HL-60 (cell line): Measurements from ENCODE around the gene FAF1.

ENCODE experiments used
- DNase-seq, 2 experiments: peaks; one replicate each; pipeline ENCODE4 v3.0.0-alpha.2; 2010 to 2020; ENCODE audit warnings: low read depth in 1 of 2, low spot score in 1 of 2
- H3K27ac ChIP-seq: fragments of 250-450 bp; sonication (Bioruptor Pico); replicated peaks from 2 replicates; pipeline ENCODE4 v1.5.1; 2020; ENCODE audit warnings: mild to moderate bottlenecking, moderate library complexity
- H3K27me3 ChIP-seq: fragments of 250-450 bp; sonication (Bioruptor Pico); 2 replicates; pipeline ENCODE4 v1.5.1; 2021; ENCODE audit warnings: mild to moderate bottlenecking, moderate library complexity; ENCODE audit not compliant: insufficient read depth, poor library complexity, severe bottlenecking
- H3K4me3 ChIP-seq: replicated peaks from 2 replicates; pipeline ENCODE4 v1.5.1; 2011; ENCODE audit warnings: mild to moderate bottlenecking, control low read depth, low read length; ENCODE audit not compliant: insufficient read depth
- GABPA ChIP-seq: IDR thresholded peaks from 2 replicates; pipeline ENCODE4 v1.6.1; 2012; ENCODE audit warnings: low read depth
- POLR2AphosphoS5 ChIP-seq: IDR thresholded peaks from 2 replicates; pipeline ENCODE4 v1.6.1; 2012; ENCODE audit warnings: low read depth
- SPI1 ChIP-seq: IDR thresholded peaks from 2 replicates; pipeline ENCODE4 v1.6.1; 2012; ENCODE audit warnings: low read depth, mild to moderate bottlenecking, borderline replicate concordance
- TF ChIP-seq, protein P1 (sequence below): IDR thresholded peaks from one replicate; pipeline ENCODE4 v1.5.1; 2011; ENCODE audit warnings: low read length, control low read depth, inconsistent platforms; ENCODE audit not compliant: insufficient read depth
- TF ChIP-seq, protein P2 (sequence below): IDR thresholded peaks from 2 replicates; pipeline ENCODE4 v1.6.1; 2012; ENCODE audit warnings: low read depth; ENCODE audit not compliant: insufficient replicate concordance

FAF1 gene

DNA sequence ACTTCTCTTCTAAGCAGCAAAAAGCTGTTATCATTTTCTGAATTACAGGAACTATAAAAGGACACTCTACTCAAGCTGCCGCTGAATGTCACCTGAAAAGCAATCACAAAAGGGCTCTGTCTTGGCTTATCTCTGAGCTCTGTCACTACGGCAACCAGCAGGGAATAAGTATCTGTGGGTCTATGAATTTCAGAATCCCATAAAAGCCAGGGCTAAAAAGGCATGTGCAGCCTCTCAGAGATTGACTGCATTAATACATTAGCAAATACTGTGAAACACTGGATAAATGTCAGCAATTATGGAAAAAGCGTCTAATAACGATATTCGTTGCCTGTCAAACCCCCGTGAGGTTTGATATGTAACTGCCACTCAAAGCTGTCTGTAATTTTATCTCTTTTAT is 326.6 kb downstream of the FAF1 start:
- H3K4me3 ChIP-seq = no peak overlapping the region
- DNase-seq = no peak
- no peak overlapping the region for H3K27ac ChIP-seq
- TF ChIP-seq, protein P1, sequence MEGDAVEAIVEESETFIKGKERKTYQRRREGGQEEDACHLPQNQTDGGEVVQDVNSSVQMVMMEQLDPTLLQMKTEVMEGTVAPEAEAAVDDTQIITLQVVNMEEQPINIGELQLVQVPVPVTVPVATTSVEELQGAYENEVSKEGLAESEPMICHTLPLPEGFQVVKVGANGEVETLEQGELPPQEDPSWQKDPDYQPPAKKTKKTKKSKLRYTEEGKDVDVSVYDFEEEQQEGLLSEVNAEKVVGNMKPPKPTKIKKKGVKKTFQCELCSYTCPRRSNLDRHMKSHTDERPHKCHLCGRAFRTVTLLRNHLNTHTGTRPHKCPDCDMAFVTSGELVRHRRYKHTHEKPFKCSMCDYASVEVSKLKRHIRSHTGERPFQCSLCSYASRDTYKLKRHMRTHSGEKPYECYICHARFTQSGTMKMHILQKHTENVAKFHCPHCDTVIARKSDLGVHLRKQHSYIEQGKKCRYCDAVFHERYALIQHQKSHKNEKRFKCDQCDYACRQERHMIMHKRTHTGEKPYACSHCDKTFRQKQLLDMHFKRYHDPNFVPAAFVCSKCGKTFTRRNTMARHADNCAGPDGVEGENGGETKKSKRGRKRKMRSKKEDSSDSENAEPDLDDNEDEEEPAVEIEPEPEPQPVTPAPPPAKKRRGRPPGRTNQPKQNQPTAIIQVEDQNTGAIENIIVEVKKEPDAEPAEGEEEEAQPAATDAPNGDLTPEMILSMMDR = no peak
- TF ChIP-seq SPI1 (no peak), POLR2AphosphoS5 (no peak), GABPA (no peak)
- TF ChIP-seq, protein P2, sequence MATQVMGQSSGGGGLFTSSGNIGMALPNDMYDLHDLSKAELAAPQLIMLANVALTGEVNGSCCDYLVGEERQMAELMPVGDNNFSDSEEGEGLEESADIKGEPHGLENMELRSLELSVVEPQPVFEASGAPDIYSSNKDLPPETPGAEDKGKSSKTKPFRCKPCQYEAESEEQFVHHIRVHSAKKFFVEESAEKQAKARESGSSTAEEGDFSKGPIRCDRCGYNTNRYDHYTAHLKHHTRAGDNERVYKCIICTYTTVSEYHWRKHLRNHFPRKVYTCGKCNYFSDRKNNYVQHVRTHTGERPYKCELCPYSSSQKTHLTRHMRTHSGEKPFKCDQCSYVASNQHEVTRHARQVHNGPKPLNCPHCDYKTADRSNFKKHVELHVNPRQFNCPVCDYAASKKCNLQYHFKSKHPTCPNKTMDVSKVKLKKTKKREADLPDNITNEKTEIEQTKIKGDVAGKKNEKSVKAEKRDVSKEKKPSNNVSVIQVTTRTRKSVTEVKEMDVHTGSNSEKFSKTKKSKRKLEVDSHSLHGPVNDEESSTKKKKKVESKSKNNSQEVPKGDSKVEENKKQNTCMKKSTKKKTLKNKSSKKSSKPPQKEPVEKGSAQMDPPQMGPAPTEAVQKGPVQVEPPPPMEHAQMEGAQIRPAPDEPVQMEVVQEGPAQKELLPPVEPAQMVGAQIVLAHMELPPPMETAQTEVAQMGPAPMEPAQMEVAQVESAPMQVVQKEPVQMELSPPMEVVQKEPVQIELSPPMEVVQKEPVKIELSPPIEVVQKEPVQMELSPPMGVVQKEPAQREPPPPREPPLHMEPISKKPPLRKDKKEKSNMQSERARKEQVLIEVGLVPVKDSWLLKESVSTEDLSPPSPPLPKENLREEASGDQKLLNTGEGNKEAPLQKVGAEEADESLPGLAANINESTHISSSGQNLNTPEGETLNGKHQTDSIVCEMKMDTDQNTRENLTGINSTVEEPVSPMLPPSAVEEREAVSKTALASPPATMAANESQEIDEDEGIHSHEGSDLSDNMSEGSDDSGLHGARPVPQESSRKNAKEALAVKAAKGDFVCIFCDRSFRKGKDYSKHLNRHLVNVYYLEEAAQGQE = no peak
- no peaks in the 10 kb centered on the region for H3K27me3 ChIP-seq

DNA sequence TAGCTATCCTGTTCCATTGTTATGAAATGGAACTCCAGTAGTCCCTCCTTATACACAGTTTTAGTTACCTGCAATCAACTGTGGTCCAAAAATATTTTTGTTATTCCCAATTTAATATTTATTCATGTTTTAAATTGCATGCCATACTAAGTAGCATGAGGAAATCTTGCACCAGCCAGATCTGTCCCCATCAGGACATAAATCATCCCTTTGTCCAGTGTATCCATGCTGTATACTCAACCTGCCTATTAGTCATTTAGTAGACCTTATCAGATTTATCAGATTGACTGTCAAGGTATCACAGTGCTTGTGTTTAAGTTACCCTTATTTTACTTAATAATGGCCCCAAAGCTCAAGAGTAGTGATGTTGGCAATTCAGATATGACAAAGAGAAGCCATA is 328.9 kb downstream of the FAF1 start:
- no peak overlapping the region for H3K27ac ChIP-seq
- TF ChIP-seq SPI1 (no peak), GABPA (no peak), POLR2AphosphoS5 (no peak)
- TF ChIP-seq, protein P2 = no peak
- TF ChIP-seq, protein P1 = no peak
- DNase-seq = no peak

DNA sequence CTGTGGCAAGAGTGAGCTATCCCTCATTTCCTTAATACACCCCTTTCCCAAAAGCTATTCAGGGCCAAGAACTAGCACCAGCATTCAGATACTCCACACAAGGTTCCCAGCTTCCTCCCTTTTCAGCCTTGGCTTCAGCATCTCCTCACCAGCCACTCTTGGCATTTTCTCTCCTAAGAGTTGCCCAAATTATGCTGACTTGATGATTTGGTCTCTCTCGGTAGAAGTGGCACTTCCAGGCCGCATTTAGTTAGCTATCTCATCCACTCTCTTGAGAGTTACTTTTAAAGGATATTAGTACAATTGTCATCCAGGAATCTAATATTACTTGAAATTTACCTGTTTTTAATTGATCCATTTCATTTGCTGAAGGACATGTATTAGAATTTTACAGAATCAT is 337.8 kb downstream of the FAF1 start:
- no peak for DNase-seq
- no peak overlapping the region for H3K4me3 ChIP-seq
- H3K27ac ChIP-seq = no peak overlapping the region
- TF ChIP-seq, protein P2 = no peak
- TF ChIP-seq POLR2AphosphoS5 (no peak), SPI1 (no peak), GABPA (no peak)
- TF ChIP-seq, protein P1 = no peak
- H3K27me3 ChIP-seq = no peaks in the 10 kb centered on the region

More for the DNA sequence above, 328.9 kb downstream of the FAF1 start:
- Histone ChIP-seq H3K4me3 (no peak overlapping the region), H3K27me3 (no peaks in the 10 kb centered on the region)
